Kidney epithelial cell (primary cell): Measurements from ENCODE around the gene OR10T2. TPM values are rescaled to one million over a fixed set of nuclear protein-coding genes. Genes with fewer than 3 reads are reported as not detected.
"Not testable (repeated sequence)": the region's sequence is repeated elsewhere in the genome, so short reads cannot be mapped to it uniquely, and the experiment has no call there.

Source experiments
- DNase-seq: peaks from one replicate; pipeline ENCODE4 v3.0.0-alpha.2; 2010; ENCODE audit warnings: low read depth
- H3K27me3 ChIP-seq: 2 replicates; pipeline ENCODE4 v1.6.0; 2011; ENCODE audit warnings: low read length; ENCODE audit not compliant: control insufficient read depth, insufficient read depth
- H3K36me3 ChIP-seq: 2 replicates; pipeline ENCODE4 v1.5.1; 2011; ENCODE audit warnings: low read length; ENCODE audit not compliant: control insufficient read depth, insufficient read depth
- H3K4me3 ChIP-seq: 2 replicates; pipeline ENCODE4 v1.5.1; 2011; ENCODE audit warnings: low read depth, mild to moderate bottlenecking, control low read depth, low read length
- total RNA-seq: library from RNA; depleted of rRNA; stranded (reverse); fragments of >200 nt; gene quantifications from 2 replicates; pipeline ENCODE4 v1.2.3, GENCODE V29; 2015
- TF ChIP-seq, protein P1 (sequence below): IDR thresholded peaks from 2 replicates; pipeline ENCODE4 v1.5.1; 2011; ENCODE audit warnings: mild to moderate bottlenecking, moderate library complexity, low read length, control low read depth, inconsistent platforms; ENCODE audit not compliant: insufficient read depth, poor library complexity, severe bottlenecking

OR10T2 gene
- total RNA-seq, 1 donor from 2014 or later = not detected

GRCh38 chr1:158393476-158393875 lies 5.8 kb downstream of the OR10T2 start:
- no peaks in the 10 kb centered on the region for H3K27me3 ChIP-seq
- no peak for DNase-seq
- TF ChIP-seq, protein P1, sequence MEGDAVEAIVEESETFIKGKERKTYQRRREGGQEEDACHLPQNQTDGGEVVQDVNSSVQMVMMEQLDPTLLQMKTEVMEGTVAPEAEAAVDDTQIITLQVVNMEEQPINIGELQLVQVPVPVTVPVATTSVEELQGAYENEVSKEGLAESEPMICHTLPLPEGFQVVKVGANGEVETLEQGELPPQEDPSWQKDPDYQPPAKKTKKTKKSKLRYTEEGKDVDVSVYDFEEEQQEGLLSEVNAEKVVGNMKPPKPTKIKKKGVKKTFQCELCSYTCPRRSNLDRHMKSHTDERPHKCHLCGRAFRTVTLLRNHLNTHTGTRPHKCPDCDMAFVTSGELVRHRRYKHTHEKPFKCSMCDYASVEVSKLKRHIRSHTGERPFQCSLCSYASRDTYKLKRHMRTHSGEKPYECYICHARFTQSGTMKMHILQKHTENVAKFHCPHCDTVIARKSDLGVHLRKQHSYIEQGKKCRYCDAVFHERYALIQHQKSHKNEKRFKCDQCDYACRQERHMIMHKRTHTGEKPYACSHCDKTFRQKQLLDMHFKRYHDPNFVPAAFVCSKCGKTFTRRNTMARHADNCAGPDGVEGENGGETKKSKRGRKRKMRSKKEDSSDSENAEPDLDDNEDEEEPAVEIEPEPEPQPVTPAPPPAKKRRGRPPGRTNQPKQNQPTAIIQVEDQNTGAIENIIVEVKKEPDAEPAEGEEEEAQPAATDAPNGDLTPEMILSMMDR = no peak
- H3K4me3 ChIP-seq = no peak overlapping the region
- H3K36me3 ChIP-seq = no peaks in the 10 kb centered on the region

GRCh38 chr1:158391099-158391498 lies 8.2 kb downstream of the OR10T2 start:
- TF ChIP-seq, protein P1 = no peak
- no peak for DNase-seq

GRCh38 chr1:158390331-158390730 lies 8.9 kb downstream of the OR10T2 start:
- H3K4me3 ChIP-seq = no peak overlapping the region
- no peaks in the 10 kb centered on the region for H3K27me3 ChIP-seq
- H3K36me3 ChIP-seq = no peaks in the 10 kb centered on the region
- TF ChIP-seq, protein P1 = no peak
- no peak for DNase-seq

More at GRCh38 chr1:158391099-158391498, 8.2 kb downstream of the OR10T2 start:
- no peaks in the 10 kb centered on the region for H3K27me3 ChIP-seq
- H3K36me3 ChIP-seq = no peaks in the 10 kb centered on the region
- no peak overlapping the region for H3K4me3 ChIP-seq

DNA sequence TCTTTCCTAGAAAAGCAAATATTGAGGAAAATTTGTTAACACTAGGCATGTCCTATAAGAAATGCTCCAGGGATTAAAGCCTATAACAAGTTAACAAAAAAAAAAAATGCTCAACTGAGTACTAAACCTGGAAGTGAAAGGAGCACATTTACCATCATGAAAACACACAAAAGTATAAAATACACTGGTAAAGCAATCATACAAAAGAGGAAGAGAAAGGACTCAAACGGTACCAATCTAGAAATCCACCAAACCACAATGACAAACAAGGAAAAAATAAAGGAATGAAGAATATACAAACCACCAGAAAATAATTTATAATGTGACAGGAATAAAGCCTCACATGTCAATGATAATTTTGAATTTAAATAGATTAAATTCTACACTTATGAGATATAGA lies 24.4 kb downstream of the OR10T2 start:
- H3K27me3 ChIP-seq = no peaks in the 10 kb centered on the region
- H3K36me3 ChIP-seq = no peaks in the 10 kb centered on the region
- no peak for DNase-seq
- no peak overlapping the region for H3K4me3 ChIP-seq
- TF ChIP-seq, protein P1 = no peak

- DNase-seq, H3K36me3 ChIP-seq, H3K27me3 ChIP-seq, H3K4me3 ChIP-seq: not testable (repeated sequence)
Observed at GRCh38 chr1:158374101-158374500, 25.2 kb downstream of the OR10T2 start.

- Histone ChIP-seq H3K36me3 (no peaks in the 10 kb centered on the region), H3K4me3 (no peak overlapping the region), H3K27me3 (no peaks in the 10 kb centered on the region)
- TF ChIP-seq, protein P1 = no peak
- DNase-seq = no peak
Observed at GRCh38 chr1:158371188-158371953, 27.9 kb downstream of the OR10T2 start.
